SKM-1 treated with dmso at 0.1 percent for 144 hours (cell line): ENCODE results near the gene AMN.
A peak's percentile ranks its signal among the peaks of the same experiment; 100 is the strongest.
"Not testable (repeated sequence)": the region's sequence is repeated elsewhere in the genome, so short reads cannot be mapped to it uniquely, and the experiment has no call there.

Experiments
- DNase-seq: peaks from one replicate; lab custom pipeline; 2025; ENCODE audit not compliant: unreplicated experiment; lab: John Stamatoyannopoulos, UW

The AMN gene

DNA sequence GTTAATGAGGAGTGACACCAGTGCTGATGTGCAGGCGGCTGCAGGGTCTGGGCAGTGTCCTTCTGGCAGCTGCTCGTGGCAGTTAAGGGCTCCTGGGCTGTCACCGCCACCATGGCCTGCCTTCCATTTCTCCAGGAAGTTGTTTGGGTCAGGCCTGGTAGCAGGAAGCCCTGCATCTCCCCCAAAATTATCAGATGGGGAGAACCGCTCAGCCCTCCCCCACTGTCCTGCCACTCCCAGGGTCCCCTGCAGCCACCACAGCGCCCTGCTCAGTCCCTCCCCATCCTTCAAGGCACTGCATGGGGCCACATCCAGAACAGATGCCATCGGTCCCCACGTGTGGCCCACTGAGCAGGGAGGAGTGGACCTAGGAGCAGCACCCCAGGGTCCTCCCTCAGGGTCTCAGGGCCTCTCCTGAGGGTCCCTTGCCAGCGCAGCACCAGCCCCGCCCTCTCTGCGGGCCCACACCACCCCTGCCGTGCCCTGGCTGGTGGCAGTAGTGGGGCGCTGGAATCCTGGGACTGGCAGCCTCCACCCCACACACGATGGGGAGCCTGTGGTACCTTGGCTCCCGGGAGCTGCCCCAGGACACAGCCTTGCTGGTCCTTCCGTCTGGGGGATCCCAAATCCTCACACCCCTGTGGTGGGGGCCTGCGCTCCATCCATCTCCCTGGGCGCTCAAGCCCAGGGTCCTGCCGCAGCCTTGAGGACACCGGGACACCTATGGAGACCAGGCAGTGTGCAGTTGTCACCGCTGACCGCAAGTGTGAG lies 10.3 kb upstream of the AMN start:
- no peak for DNase-seq

DNA sequence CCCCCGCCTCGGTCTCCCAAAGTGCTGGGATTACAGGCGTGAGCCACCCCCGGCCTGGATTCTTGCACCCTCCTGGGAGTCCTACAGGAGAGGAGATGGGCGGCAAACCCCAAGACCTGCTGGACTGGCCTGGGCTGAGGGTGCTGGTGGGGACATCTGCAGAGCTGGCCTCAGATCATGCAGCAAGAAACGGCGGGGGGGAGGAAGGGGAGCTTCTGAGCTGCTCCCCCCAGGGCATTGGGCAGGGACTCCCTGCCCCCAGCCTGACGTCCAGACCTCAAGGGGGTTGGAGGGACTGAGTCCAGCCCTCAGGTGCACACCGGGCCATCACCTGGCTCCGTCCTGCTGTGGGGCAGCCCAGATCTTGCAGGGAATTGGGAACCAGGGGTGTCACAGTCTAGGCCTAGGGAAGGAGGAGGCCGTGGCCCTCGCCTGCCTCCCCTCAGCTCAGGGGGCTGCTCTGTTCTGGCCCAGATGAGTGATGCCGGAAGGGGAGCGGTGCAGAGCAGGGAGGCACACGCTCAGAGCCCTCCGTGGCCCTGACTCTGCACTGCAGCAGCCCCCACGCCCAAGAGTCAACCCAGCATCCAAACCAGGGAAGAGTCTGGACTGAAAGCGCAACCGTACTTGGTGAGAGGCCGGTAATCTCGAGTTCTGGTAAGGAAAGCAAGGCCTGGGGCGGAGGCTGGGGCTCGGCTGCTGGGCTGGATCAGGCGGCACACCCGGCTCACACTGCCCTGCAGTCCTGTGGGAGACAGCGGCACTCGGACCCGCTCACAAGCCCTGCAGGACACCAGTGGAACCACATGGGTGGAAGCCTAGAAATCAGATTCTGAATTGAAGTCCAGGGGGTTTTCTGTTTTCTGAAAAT lies 8.9 kb upstream of the AMN start:
- DNase-seq, result no peak

GRCh38 chr14:102914474-102915291 lies 7.8 kb upstream of the AMN start:
- DNase-seq, result no peak

- DNase-seq, result no peak
Measured at GRCh38 chr14:102915292-102916110, 7.0 kb upstream of the AMN start.

DNA sequence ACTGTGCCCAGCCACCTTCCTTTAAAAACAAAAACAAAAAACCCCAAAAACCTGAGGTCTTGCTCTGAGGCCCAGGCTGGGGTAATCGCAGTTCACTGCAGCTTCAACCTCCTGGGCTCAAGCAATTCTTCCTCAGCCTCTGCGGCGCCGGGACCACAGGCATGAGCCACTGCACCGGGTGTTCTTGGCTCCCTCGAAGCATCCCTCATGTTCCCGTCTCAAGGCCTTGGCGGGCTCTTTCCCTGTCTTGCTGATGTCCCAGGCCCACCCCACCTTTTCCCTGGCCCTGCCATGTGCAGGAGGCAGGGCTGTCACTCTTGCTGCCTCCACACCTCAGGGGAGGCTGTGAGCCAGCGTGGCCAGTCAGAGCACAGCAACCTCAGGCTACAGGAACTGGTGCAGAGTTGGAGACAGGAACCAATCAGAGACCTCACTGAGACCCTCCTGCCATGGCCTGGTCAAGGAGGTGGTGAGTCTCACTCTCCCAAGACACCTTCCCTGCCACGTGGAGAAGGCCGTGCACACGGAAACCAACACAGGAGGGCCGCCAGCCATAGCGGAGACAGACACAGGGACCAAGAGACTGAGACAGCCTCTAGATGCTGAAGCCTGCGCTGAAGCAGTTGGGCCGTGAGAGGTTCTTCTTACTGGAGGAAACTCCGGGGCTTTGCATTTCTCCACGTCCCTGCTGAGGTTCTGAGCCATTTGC lies 6.0 kb upstream of the AMN start:
- DNase-seq, result no peak

GRCh38 chr14:102917056-102917385 lies 5.4 kb upstream of the AMN start:
- no peak for DNase-seq

- DNase-seq, result peak; percentile 12
Measured at GRCh38 chr14:102917469-102918211, 4.8 kb upstream of the AMN start.

DNA sequence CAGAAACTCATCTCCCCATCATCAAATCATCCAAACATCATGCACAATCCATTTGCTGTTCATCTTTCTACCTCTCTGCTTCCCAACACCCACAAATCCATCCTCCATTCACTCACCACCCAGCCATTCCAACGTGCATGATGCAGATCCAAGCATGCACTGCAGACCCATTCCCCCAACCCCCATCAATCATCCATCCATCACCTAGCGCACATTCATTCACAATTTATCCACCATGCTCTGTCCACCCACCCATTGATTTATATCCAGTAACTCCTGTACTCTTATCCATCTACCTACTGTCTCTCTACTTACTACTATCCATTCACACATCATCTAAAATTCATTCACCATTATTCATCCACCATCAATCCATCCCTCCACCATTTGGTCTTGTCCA lies 4.0 kb upstream of the AMN start:
- DNase-seq, result no peak

GRCh38 chr14:102920273-102920997 lies 2.0 kb upstream of the AMN start:
- DNase-seq, result no peak

- no peak for DNase-seq
Measured at GRCh38 chr14:102920998-102921304, 1.5 kb upstream of the AMN start.

DNA sequence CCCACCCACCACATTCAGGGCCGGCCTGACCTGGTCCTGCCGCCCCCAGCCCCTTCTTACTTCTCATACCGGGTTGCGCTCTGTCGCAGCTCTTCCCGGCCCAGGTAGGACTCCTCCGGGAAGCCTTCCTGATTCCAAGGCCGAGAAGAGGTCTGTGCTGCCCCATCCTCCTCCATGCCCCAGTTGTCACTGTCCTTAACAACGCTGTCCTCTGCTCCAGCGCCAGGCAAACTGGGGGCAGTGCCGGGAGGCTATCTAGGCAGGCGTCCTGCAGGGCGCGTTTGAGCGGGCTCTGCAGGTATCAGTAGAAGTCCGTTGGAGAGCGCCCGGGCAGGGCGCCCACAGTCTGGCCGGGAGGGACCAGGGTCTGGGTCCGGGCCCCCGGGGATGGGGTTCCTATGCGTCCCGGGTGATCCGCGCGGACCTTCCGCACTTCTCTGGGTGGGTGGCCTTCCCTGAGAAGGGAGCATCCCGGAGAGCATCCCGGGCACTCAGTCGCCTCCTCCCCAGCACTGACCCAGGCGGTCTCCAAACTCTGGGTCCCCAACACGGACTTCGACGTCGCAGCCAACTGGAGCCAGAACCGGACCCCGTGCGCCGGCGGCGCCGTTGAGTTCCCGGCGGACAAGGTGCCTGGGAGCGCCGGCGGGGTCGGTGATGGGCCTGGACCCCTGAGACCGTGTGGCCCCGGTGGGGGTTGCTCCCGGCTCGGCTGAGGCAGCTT lies 900 bp downstream of the AMN start:
- DNase-seq, result no peak

- no peak for DNase-seq
Measured at GRCh38 chr14:102923925-102924486, 1.5 kb downstream of the AMN start.

GRCh38 chr14:102924632-102925588 lies 2.4 kb downstream of the AMN start:
- DNase-seq, result no peak

DNA sequence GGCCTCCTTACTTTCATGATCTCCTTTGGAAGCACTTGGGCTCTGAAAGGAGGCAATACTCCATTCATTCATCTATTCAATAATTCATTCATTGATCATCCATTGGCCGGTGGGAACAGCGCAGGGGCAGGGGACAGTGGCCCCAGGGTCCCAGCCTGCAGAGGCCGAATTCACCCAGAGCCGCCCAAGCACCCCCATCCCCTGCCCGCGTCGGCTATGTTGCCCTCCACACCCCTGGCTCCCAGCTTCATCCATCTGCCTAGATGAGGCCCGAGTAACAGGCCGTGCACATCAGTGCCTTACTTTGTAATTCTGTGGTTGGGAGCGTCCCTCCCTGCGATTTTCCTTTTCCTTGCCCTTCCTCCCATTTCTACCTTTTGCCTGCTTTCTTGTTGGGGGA lies 3.2 kb downstream of the AMN start:
- no peak for DNase-seq

- DNase-seq, result no peak
Measured at GRCh38 chr14:102926104-102926503, 3.6 kb downstream of the AMN start.

DNA sequence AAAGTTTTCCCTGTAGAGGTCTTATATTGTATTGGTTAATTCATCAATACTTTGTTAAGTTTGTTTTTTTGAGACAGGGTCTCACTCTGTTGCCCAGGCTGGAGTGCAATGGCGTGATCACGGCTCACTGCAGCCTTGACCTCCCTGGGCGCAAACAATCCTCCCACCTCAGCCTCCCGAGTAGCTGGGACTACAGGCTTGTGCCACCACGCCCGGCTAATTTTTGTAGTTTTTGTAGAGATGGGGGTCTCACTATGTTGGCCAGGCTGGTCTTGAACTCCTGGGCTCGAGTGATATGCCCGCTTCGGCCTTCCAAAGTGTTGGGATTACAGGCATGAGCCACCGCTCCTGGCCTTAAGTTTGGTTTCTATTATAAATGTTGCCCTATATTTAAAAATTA lies 4.4 kb downstream of the AMN start:
- not testable (repeated sequence) for DNase-seq

GRCh38 chr14:102927346-102927877 lies 4.9 kb downstream of the AMN start:
- DNase-seq, result no peak
